Measurements from ENCODE around the gene MPPED2.
"Not testable (repeated sequence)": the region's sequence is repeated elsewhere in the genome, so short reads cannot be mapped to it uniquely, and the experiment has no call there.

MPPED2 gene

DNA sequence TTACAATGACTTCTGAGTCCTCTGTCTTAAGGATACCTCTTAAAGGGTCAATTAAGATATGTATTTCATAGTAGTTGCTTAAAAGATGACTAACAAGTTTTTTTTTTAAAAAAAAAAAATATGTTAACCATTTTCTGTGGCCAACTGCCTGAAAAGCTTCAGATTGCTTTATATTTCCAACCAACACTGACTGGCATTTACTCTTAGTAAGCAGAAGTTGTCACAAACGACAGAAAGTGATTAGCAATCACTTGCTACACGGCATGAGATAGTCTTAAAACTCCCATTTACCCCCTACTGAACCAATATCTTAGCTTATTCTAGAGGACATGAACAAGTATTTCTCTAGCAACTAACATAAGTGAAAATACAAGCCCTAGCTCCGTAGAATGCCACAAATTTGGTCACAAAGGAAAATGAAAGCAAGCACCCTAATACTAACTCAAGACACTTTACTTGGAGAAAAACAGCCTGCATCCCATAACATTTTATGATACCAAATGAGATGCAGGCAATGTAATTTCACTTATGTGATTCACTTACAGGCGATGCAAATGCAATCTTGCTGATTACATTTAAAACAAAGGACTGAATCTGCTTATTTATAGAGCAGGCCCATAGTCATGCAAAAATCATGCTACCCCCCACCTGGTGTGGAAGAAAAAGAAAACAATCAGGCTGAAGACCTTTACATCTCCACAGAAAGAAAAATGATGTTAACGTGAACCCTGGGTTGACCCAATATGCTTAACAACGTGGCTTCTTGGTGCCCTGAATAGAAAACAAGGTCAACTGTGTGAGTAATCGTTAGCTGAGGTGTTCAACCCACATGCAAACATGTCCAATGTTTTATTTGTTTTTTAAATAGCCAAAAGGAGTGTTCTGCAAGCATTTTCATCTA, 25.7 kb downstream of the MPPED2 start:
- Histone ChIP-seq H3K36me3 (ENCODE audit: control insufficient read depth, insufficient read depth, low read length) (no peaks in the 10 kb centered on the region), H3K9ac (ENCODE audit: low read length) (no peak overlapping the region), H4K8ac (ENCODE audit: low read depth, low read length) (no peak overlapping the region), H3K4ac (ENCODE audit: low read depth, low read length) (no peak overlapping the region), H2BK5ac (ENCODE audit: low read length) (no peak overlapping the region), H3K4me1 (ENCODE audit: control insufficient read depth, low read depth, low read length) (peaks cover 4% of the 10 kb centered on the region), H2AK5ac (ENCODE audit: low read length) (no peak overlapping the region), H3K27ac (ENCODE audit: low read depth, low read length) (no peak overlapping the region), H3K27me3 (ENCODE audit: insufficient read depth, low read length, poor library complexity) (no peaks in the 10 kb centered on the region), H3K79me2 (ENCODE audit: control insufficient read depth, insufficient read depth, low read length) (no peaks in the 10 kb centered on the region), H3K79me1 (ENCODE audit: low read length) (no peaks in the 10 kb centered on the region), H2BK15ac (replicated peaks; ENCODE audit: low read depth) (no peak overlapping the region), H3K18ac (ENCODE audit: low read length) (no peak overlapping the region), H2BK120ac (ENCODE audit: low read depth, low read length) (no peak overlapping the region), H3K56ac (ENCODE audit: low read length) (no peak overlapping the region), H3K23ac (ENCODE audit: low read length) (no peak overlapping the region), H3K4me2 (ENCODE audit: low read length) (no peak overlapping the region), H3K4me3 (ENCODE audit: low read length) (no peak overlapping the region), H4K5ac (ENCODE audit: low read length) (no peak overlapping the region)
- peak; percentile 28 for DNase-seq
- no CpG with 5 or more reads among the region's 7 CpGs for WGBS (ENCODE audit: extremely low coverage, insufficient coverage, low lambda C conversion rate)

DNA sequence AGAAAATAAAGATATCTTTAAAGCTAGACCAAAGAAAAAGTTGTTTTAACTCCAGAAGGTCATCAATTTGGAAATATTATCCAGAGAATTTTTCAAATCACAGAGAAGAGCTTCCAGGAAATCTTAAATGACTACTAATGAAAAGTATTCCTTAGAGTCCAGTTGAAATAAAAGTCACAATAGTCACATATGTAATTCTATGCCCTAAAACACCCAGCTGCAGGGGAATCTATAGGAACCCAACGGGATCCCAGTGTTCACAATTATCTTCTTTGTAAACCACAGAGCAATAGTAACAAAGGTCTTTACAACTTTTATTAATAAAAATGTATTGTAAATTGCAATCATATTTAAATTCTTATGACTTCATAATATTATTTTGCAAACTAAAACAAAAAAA, 27.1 kb downstream of the MPPED2 start:
- Histone ChIP-seq H3K23ac (ENCODE audit: low read length) (no peak overlapping the region), H4K8ac (ENCODE audit: low read depth, low read length) (no peak overlapping the region), H3K79me2 (ENCODE audit: control insufficient read depth, insufficient read depth, low read length) (no peaks in the 10 kb centered on the region), H3K27me3 (ENCODE audit: insufficient read depth, low read length, poor library complexity) (no peaks in the 10 kb centered on the region), H3K18ac (ENCODE audit: low read length) (no peak overlapping the region), H3K36me3 (ENCODE audit: control insufficient read depth, insufficient read depth, low read length) (no peaks in the 10 kb centered on the region), H2BK15ac (replicated peaks; ENCODE audit: low read depth) (no peak overlapping the region), H3K56ac (ENCODE audit: low read length) (no peak overlapping the region), H3K4me1 (ENCODE audit: control insufficient read depth, low read depth, low read length) (peaks cover 4% of the 10 kb centered on the region), H3K4me3 (ENCODE audit: low read length) (no peak overlapping the region), H2BK5ac (ENCODE audit: low read length) (no peak overlapping the region), H3K4me2 (ENCODE audit: low read length) (no peak overlapping the region), H3K4ac (ENCODE audit: low read depth, low read length) (no peak overlapping the region), H4K5ac (ENCODE audit: low read length) (no peak overlapping the region), H3K9ac (ENCODE audit: low read length) (no peak overlapping the region), H2AK5ac (ENCODE audit: low read length) (no peak overlapping the region), H3K27ac (ENCODE audit: low read depth, low read length) (no peak overlapping the region), H2BK120ac (ENCODE audit: low read depth, low read length) (no peak overlapping the region), H3K79me1 (ENCODE audit: low read length) (no peaks in the 10 kb centered on the region)
- DNase-seq: no peak
- WGBS (ENCODE audit: extremely low coverage, insufficient coverage, low lambda C conversion rate): no CpG with 5 or more reads among the region's 1 CpG

DNA sequence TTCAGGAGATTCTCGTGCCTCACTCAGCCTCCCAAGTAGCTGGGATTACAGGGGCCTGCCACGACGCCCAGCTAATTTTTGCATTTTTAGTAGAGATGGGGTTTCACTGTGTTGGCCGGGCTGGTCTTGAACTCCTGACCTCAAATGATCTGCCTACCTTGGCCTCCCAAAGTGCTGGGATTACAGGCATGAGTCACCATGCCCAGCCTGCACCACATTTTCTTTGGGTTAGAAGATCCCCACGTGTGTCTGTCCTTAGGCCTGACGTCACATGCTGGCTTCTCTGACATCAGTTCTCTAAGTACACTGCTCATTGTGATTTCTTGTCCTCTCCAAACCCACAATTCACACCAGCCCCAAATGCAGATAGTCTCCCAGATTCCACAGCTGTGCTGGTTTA, 31.6 kb downstream of the MPPED2 start:
- not testable (repeated sequence) for H3K36me3 ChIP-seq (ENCODE audit: control insufficient read depth, insufficient read depth, low read length); H3K79me1 ChIP-seq (ENCODE audit: low read length); H4K5ac ChIP-seq (ENCODE audit: low read length); H3K4me2 ChIP-seq (ENCODE audit: low read length); H2BK15ac ChIP-seq (replicated peaks; ENCODE audit: low read depth); H3K56ac ChIP-seq (ENCODE audit: low read length); H3K4ac ChIP-seq (ENCODE audit: low read depth, low read length); H3K4me3 ChIP-seq (ENCODE audit: low read length); H3K9ac ChIP-seq (ENCODE audit: low read length); DNase-seq; H2BK5ac ChIP-seq (ENCODE audit: low read length); H3K27ac ChIP-seq (ENCODE audit: low read depth, low read length); H2BK120ac ChIP-seq (ENCODE audit: low read depth, low read length); H3K4me1 ChIP-seq (ENCODE audit: control insufficient read depth, low read depth, low read length); H2AK5ac ChIP-seq (ENCODE audit: low read length); H3K79me2 ChIP-seq (ENCODE audit: control insufficient read depth, insufficient read depth, low read length); H3K27me3 ChIP-seq (ENCODE audit: insufficient read depth, low read length, poor library complexity); H3K18ac ChIP-seq (ENCODE audit: low read length); H4K8ac ChIP-seq (ENCODE audit: low read depth, low read length); H3K23ac ChIP-seq (ENCODE audit: low read length)
- WGBS (ENCODE audit: extremely low coverage, insufficient coverage, low lambda C conversion rate): no CpG with 5 or more reads among the region's 6 CpGs

DNA sequence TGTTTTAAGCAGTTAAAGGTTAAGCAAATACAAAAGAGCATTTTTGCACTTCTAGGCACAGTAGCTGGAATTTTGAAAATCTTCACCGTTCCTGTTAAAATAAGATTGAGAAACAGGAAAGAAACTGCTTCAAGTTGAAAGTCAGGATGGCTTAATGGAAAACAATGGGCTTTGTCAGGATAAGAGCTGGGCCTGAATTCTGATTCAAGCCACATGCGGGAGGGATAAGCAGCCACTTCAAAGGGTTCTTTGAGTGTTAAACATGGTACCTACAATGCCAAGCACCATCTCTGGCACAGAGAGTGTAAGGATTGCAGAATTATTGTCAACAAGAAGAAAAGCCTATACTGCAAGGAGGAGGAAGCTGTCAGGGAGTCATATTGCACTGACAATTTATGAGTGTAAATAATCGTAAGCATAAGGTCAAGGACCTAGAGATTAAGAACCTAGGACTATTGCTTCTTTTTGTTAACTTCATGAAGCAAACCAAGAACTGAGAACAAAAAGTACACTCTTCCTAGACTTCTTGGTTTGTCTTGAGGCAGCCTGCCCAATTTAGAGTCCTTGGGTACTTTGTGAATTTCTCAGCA, 32.5 kb downstream of the MPPED2 start:
- no peaks in the 10 kb centered on the region for H3K79me2 ChIP-seq (ENCODE audit: control insufficient read depth, insufficient read depth, low read length)
- H2BK120ac ChIP-seq (ENCODE audit: low read depth, low read length): no peak overlapping the region
- H4K5ac ChIP-seq (ENCODE audit: low read length): no peak overlapping the region
- peak; percentile 10 for DNase-seq
- no CpG with 5 or more reads among the region's 3 CpGs for WGBS (ENCODE audit: extremely low coverage, insufficient coverage, low lambda C conversion rate)
- H3K4me3 ChIP-seq (ENCODE audit: low read length): no peak overlapping the region
- no peaks in the 10 kb centered on the region for H3K4me1 ChIP-seq (ENCODE audit: control insufficient read depth, low read depth, low read length)
- no peak overlapping the region for H3K27ac ChIP-seq (ENCODE audit: low read depth, low read length)
- H3K79me1 ChIP-seq (ENCODE audit: low read length): no peaks in the 10 kb centered on the region
- no peak overlapping the region for H2BK15ac ChIP-seq (replicated peaks; ENCODE audit: low read depth)
- H4K8ac ChIP-seq (ENCODE audit: low read depth, low read length): no peak overlapping the region
- H3K27me3 ChIP-seq (ENCODE audit: insufficient read depth, low read length, poor library complexity): no peaks in the 10 kb centered on the region
- no peak overlapping the region for H3K4me2 ChIP-seq (ENCODE audit: low read length)
- H3K4ac ChIP-seq (ENCODE audit: low read depth, low read length): no peak overlapping the region
- no peak overlapping the region for H2AK5ac ChIP-seq (ENCODE audit: low read length)
- H3K23ac ChIP-seq (ENCODE audit: low read length): no peak overlapping the region
- no peak overlapping the region for H3K18ac ChIP-seq (ENCODE audit: low read length)
- H3K36me3 ChIP-seq (ENCODE audit: control insufficient read depth, insufficient read depth, low read length): no peaks in the 10 kb centered on the region
- H2BK5ac ChIP-seq (ENCODE audit: low read length): no peak overlapping the region
- H3K56ac ChIP-seq (ENCODE audit: low read length): no peak overlapping the region
- H3K9ac ChIP-seq (ENCODE audit: low read length): no peak overlapping the region

DNA sequence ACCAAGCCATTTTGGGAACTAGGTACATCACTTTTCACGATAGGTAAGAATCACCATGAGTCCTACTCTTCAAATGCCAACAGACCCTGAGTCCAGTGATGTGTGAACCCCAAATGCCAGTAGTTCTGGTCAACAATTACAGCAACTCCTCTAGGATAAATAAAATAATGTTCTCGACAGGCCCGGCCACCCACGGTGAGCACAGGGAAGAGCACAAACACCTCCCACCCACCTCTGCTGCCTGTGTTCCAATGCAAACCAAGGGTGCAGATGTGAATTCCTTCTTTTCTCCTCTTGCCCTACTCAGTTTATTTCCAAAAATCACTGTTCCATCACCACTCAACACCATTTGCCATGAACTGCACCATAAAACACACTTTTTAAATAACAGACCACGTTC, 33.3 kb downstream of the MPPED2 start:
- no peak for DNase-seq
- Histone ChIP-seq H3K23ac (ENCODE audit: low read length) (no peak overlapping the region), H3K9ac (ENCODE audit: low read length) (no peak overlapping the region), H3K4me3 (ENCODE audit: low read length) (no peak overlapping the region), H4K8ac (ENCODE audit: low read depth, low read length) (no peak overlapping the region), H2BK120ac (ENCODE audit: low read depth, low read length) (no peak overlapping the region), H3K79me1 (ENCODE audit: low read length) (no peaks in the 10 kb centered on the region), H3K4ac (ENCODE audit: low read depth, low read length) (no peak overlapping the region), H3K27ac (ENCODE audit: low read depth, low read length) (no peak overlapping the region), H4K5ac (ENCODE audit: low read length) (no peak overlapping the region), H2BK5ac (ENCODE audit: low read length) (no peak overlapping the region), H3K79me2 (ENCODE audit: control insufficient read depth, insufficient read depth, low read length) (no peaks in the 10 kb centered on the region), H3K4me1 (ENCODE audit: control insufficient read depth, low read depth, low read length) (no peaks in the 10 kb centered on the region), H2AK5ac (ENCODE audit: low read length) (no peak overlapping the region), H3K18ac (ENCODE audit: low read length) (no peak overlapping the region), H3K27me3 (ENCODE audit: insufficient read depth, low read length, poor library complexity) (no peaks in the 10 kb centered on the region), H3K56ac (ENCODE audit: low read length) (no peak overlapping the region), H3K4me2 (ENCODE audit: low read length) (no peak overlapping the region), H3K36me3 (ENCODE audit: control insufficient read depth, insufficient read depth, low read length) (no peaks in the 10 kb centered on the region), H2BK15ac (replicated peaks; ENCODE audit: low read depth) (no peak overlapping the region)
- 100% methylated on average over 1 of the region's 5 CpGs for WGBS (ENCODE audit: extremely low coverage, insufficient coverage, low lambda C conversion rate)

Measured in mesendoderm (in vitro differentiated cells).